DOHH2 (cell line): ENCODE measurements around the gene DUS2.

Source experiments
- H3F3A ChIP-seq: fragments of 200-600 bp; sonication (generic), shearing (Covaris generic); 2 replicates; pipeline ENCODE4 v1.6.0; 2016; ENCODE audit warnings: antibody characterized with exemption, mild to moderate bottlenecking; ENCODE audit not compliant: control insufficient read depth, insufficient read depth
- H3K27ac ChIP-seq: fragments of 200-600 bp; sonication (generic); 2 replicates; pipeline ENCODE4 v1.5.1; 2014; ENCODE audit warnings: low read depth, mild to moderate bottlenecking, low read length, moderate library complexity
- H3K27me3 ChIP-seq: fragments of 200-600 bp; sonication (generic); 2 replicates; pipeline ENCODE4 v1.6.1; 2014; ENCODE audit warnings: mild to moderate bottlenecking, low read length, mixed read lengths; ENCODE audit not compliant: control insufficient read depth
- H3K36me3 ChIP-seq: fragments of 200-600 bp; sonication (generic); 2 replicates; pipeline ENCODE4 v1.6.1; 2014; ENCODE audit warnings: mild to moderate bottlenecking, low read length, moderate library complexity, mixed read lengths; ENCODE audit not compliant: control insufficient read depth
- H3K4me1 ChIP-seq: fragments of 200-600 bp; sonication (generic); 2 replicates; pipeline ENCODE4 v1.6.1; 2014; ENCODE audit warnings: mild to moderate bottlenecking, low read length, mixed read lengths; ENCODE audit not compliant: control insufficient read depth
- H3K4me2 ChIP-seq: fragments of 200-600 bp; sonication (generic); 2 replicates; pipeline ENCODE4 v1.6.0; 2014; ENCODE audit warnings: mild to moderate bottlenecking, low read length, moderate library complexity
- H3K4me3 ChIP-seq: fragments of 200-600 bp; sonication (generic); 2 replicates; pipeline ENCODE4 v1.5.1; 2014; ENCODE audit warnings: mild to moderate bottlenecking, low read length, mixed read lengths
- H3K79me2 ChIP-seq: fragments of 200-600 bp; sonication (generic); 2 replicates; pipeline ENCODE4 v1.6.1; 2014; ENCODE audit warnings: mild to moderate bottlenecking, low read length, mixed read lengths; ENCODE audit not compliant: control insufficient read depth
- H3K9me2 ChIP-seq: fragments of 200-600 bp; sonication (generic); replicated peaks from 2 replicates; pipeline ENCODE4 v1.6.1; 2014; ENCODE audit warnings: mild to moderate bottlenecking, low read length, mixed read lengths; ENCODE audit not compliant: control insufficient read depth
- H3K9me3 ChIP-seq: fragments of 200-600 bp; sonication (generic); 2 replicates; pipeline ENCODE4 v1.6.1; 2014; ENCODE audit warnings: antibody characterized with exemption, low read length, mixed read lengths; ENCODE audit not compliant: control insufficient read depth, insufficient read depth
- H4K20me1 ChIP-seq: fragments of 200-600 bp; sonication (generic); 2 replicates; pipeline ENCODE4 v1.6.0; 2014; ENCODE audit warnings: low read depth, mild to moderate bottlenecking, antibody characterized with exemption, low read length, moderate library complexity; ENCODE audit not compliant: control insufficient read depth, insufficient read depth
- EZH2phosphoT487 ChIP-seq: fragments of 200-600 bp; sonication (generic); IDR thresholded peaks from 2 replicates; pipeline ENCODE4 v1.6.1; 2017; ENCODE audit warnings: borderline replicate concordance, mild to moderate bottlenecking, antibody characterized with exemption, low read length, moderate library complexity, mixed read lengths
- TF ChIP-seq, protein P1 (sequence below): fragments of 200-600 bp; sonication (generic); IDR thresholded peaks from one replicate; pipeline ENCODE4 v1.5.1; 2014; ENCODE audit warnings: antibody characterized with exemption, mild to moderate bottlenecking, low read depth, low read length; ENCODE audit not compliant: poor library complexity, severe bottlenecking

Gene DUS2

GRCh38 chr16:68040506-68041288 lies 17.6 kb downstream of the DUS2 start:
- Histone ChIP-seq H3K27me3 (no peaks in the 10 kb centered on the region), H3K4me1 (peaks cover 35% of the 10 kb centered on the region), H3K4me2 (no peak overlapping the region), H3K9me2 (no peaks in the 10 kb centered on the region), H3K79me2 (peaks cover 3% of the 10 kb centered on the region; the same call in 1 of the 2 replicates), H3K36me3 (peaks cover 24% of the 10 kb centered on the region), H3K27ac (no peak overlapping the region), H3F3A (no peaks in the 10 kb centered on the region; the same call in 1 of the 2 replicates), H3K4me3 (no peak overlapping the region), H4K20me1 (no peaks in the 10 kb centered on the region), H3K9me3 (no peaks in the 10 kb centered on the region)
- TF ChIP-seq, protein P1, sequence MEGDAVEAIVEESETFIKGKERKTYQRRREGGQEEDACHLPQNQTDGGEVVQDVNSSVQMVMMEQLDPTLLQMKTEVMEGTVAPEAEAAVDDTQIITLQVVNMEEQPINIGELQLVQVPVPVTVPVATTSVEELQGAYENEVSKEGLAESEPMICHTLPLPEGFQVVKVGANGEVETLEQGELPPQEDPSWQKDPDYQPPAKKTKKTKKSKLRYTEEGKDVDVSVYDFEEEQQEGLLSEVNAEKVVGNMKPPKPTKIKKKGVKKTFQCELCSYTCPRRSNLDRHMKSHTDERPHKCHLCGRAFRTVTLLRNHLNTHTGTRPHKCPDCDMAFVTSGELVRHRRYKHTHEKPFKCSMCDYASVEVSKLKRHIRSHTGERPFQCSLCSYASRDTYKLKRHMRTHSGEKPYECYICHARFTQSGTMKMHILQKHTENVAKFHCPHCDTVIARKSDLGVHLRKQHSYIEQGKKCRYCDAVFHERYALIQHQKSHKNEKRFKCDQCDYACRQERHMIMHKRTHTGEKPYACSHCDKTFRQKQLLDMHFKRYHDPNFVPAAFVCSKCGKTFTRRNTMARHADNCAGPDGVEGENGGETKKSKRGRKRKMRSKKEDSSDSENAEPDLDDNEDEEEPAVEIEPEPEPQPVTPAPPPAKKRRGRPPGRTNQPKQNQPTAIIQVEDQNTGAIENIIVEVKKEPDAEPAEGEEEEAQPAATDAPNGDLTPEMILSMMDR = peak; percentile 88
- TF ChIP-seq EZH2phosphoT487 = no peak

GRCh38 chr16:68041783-68042182 lies 18.7 kb downstream of the DUS2 start:
- Histone ChIP-seq H3F3A (no peaks in the 10 kb centered on the region; the same call in 1 of the 2 replicates), H3K36me3 (peaks cover 27% of the 10 kb centered on the region), H3K4me1 (peaks cover 31% of the 10 kb centered on the region), H3K9me2 (no peaks in the 10 kb centered on the region), H3K27me3 (no peaks in the 10 kb centered on the region), H3K27ac (no peak overlapping the region), H4K20me1 (no peaks in the 10 kb centered on the region), H3K4me3 (no peak overlapping the region), H3K4me2 (no peak overlapping the region), H3K79me2 (peaks cover 3% of the 10 kb centered on the region; the same call in 1 of the 2 replicates), H3K9me3 (no peaks in the 10 kb centered on the region)
- TF ChIP-seq, protein P1 = no peak
- no peak for TF ChIP-seq EZH2phosphoT487

DNA sequence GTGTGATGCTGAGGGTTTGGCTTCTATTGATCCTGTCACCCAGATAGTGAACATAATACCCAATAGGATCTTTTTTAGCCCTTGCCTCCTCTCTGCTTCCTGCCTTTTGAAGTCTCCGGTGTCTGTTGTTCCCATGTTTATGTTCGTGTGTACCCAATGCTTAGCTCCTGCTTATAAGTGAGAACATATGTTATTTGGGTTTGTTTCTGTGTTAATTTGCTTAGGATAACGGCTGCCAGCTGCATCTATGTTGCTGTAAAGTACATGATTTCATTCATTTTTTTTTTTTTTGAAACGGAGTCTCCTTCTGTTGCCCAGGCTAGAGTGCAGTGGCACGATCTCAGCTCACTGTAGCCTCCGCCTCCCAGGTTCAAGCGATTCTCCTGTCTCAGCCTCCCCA lies 23.0 kb downstream of the DUS2 start:
- Histone ChIP-seq H3K27ac (no peak overlapping the region), H3K4me2 (no peak overlapping the region), H3K9me2 (no peaks in the 10 kb centered on the region), H3K36me3 (peaks cover 26% of the 10 kb centered on the region), H3K79me2 (no peaks in the 10 kb centered on the region), H4K20me1 (no peaks in the 10 kb centered on the region), H3K27me3 (no peaks in the 10 kb centered on the region), H3K4me1 (no peaks in the 10 kb centered on the region), H3F3A (no peaks in the 10 kb centered on the region; the same call in 1 of the 2 replicates), H3K9me3 (no peaks in the 10 kb centered on the region), H3K4me3 (no peak overlapping the region)
- TF ChIP-seq, protein P1 = no peak
- no peak for TF ChIP-seq EZH2phosphoT487
